ENCODE measurements around the gene IRX2.

IRX2 gene

DNA sequence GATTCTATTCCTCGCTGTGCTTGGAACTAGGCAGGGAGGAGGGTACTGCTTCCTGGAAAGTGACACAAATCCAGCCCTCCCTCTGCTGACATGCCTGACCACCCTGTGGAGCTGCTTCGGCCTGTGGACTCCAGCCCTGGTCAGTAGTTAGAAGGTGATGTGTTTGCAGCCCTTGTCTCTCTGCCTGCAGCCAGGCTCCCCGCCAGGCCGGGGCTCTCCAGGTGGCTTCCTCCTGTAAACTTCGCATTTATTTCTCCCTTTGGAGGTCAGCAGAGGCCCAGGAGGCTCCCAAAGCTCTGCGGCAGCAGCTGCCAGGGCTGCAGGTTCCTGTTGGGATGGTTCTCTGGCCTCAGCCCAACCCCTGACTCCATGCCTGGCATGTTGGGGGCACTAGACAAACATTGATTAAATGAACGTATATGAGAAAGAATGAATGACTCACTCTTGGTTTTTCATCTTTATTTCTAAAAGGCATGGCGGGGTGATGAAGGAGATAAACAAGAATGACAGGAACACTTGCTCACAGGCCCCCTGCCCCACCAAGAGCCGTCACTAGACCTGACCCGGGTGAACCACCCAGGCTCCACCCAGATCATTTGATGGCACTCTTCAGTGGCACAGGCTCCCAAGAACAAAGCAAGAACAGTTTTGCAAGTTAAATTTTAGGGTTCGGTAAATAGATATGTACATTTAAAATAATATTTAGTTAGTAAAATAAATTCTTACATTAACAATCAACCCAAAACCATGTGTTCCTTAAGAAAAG is 8.4 kb upstream of the IRX2 start:
- Mint-ChIP-seq H3K27me3 (peaks cover 50% of the 10 kb centered on the region), H3K36me3 (ENCODE audit: low read depth) (peaks cover 4% of the 10 kb centered on the region), H3K27ac (no peak overlapping the region), H3K4me1 (ENCODE audit: low read depth) (peaks cover 13% of the 10 kb centered on the region), H3K4me3 (no peak overlapping the region), H3K9me3 (no peaks in the 10 kb centered on the region)

DNA sequence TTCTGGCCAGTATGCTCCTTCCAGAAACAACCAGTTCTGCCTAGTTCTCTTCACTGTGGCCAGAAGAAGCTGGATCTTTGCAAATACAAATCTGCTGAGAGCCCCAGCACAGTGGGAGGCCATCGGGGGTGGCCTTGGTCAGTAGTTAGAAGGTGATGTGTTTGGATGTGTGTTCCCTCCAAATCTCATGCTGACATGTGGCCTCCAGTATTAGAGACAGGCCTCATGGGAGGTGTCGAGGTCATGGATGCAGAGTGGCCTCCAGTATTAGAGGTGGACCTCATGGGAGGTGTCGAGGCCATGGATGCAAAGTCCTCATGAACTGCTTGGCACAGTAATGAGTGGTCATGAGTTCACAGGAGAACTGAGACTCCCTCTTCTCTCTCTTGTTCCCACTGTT is 7.6 kb upstream of the IRX2 start:
- no peaks in the 10 kb centered on the region for H3K9me3 Mint-ChIP-seq
- no peak overlapping the region for H3K4me3 Mint-ChIP-seq
- no peak overlapping the region for H3K27ac Mint-ChIP-seq
- peaks cover 16% of the 10 kb centered on the region for H3K4me1 Mint-ChIP-seq (ENCODE audit: low read depth)
- peaks cover 4% of the 10 kb centered on the region for H3K36me3 Mint-ChIP-seq (ENCODE audit: low read depth)
- H3K27me3 Mint-ChIP-seq = peaks cover 53% of the 10 kb centered on the region

DNA sequence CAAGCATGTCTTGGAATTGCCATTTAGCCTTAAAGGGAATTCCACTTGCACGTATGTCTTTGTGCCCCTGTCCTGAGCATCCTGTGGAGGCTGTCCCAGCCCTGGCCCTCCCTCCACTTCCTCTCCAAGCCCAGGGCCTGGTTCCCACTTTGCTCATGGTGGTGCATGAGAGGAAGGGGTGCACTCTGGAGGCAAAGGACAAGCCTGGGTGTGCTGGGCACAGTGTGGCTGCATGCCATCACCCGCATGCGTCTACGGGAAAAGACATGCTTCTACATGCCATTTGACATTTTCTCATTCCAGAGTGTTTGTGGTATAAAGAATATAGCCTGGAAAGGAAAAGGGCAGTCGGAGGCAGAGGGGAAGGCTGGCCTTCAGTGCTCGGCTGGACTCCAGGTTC is 7.2 kb upstream of the IRX2 start:
- Mint-ChIP-seq H3K36me3 (ENCODE audit: low read depth) (peaks cover 4% of the 10 kb centered on the region), H3K27ac (no peak overlapping the region), H3K9me3 (no peaks in the 10 kb centered on the region), H3K27me3 (peaks cover 56% of the 10 kb centered on the region), H3K4me3 (no peak overlapping the region), H3K4me1 (ENCODE audit: low read depth) (peaks cover 18% of the 10 kb centered on the region)

DNA sequence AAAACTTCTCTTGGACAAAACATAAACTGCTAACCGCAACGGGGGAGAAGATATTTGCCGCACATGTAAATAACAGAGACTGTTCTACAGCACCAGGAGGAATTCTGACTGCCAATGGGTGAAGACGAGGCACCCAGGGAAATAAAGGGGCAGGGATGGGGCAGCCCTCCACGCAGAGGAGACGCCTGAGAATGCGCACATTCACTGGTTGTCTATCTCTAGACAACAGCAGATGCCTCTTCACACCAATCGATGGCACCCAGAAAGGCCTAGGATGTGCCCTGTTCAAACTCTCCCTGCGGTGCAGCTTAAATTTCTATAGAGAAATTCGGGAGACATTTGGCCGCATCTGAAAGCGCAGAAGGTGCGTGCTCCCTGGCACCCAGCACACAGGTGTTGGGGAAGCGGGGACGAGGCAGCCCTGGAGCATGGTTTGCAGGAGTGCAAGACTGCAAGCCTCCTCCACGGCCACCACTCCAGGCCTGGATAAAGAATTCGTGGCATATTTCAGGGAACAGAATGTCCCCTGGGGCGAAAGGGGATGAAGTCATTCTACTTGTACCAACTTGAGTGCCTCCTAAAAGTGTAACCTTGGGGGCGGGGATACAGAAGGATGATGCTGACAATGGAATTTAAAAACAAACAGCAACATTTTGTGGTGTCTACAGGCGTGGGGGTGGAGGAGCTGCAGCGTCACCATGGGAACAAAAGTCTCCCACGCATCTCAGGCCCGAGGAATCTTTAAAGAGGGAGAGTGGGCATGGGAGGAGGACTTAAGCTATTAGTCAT is 6.3 kb upstream of the IRX2 start:
- H3K36me3 Mint-ChIP-seq (ENCODE audit: low read depth) = peaks cover 4% of the 10 kb centered on the region
- no peak overlapping the region for H3K4me3 Mint-ChIP-seq
- peaks cover 18% of the 10 kb centered on the region for H3K4me1 Mint-ChIP-seq (ENCODE audit: low read depth)
- peaks cover 62% of the 10 kb centered on the region for H3K27me3 Mint-ChIP-seq
- H3K9me3 Mint-ChIP-seq = no peaks in the 10 kb centered on the region
- no peak overlapping the region for H3K27ac Mint-ChIP-seq

DNA sequence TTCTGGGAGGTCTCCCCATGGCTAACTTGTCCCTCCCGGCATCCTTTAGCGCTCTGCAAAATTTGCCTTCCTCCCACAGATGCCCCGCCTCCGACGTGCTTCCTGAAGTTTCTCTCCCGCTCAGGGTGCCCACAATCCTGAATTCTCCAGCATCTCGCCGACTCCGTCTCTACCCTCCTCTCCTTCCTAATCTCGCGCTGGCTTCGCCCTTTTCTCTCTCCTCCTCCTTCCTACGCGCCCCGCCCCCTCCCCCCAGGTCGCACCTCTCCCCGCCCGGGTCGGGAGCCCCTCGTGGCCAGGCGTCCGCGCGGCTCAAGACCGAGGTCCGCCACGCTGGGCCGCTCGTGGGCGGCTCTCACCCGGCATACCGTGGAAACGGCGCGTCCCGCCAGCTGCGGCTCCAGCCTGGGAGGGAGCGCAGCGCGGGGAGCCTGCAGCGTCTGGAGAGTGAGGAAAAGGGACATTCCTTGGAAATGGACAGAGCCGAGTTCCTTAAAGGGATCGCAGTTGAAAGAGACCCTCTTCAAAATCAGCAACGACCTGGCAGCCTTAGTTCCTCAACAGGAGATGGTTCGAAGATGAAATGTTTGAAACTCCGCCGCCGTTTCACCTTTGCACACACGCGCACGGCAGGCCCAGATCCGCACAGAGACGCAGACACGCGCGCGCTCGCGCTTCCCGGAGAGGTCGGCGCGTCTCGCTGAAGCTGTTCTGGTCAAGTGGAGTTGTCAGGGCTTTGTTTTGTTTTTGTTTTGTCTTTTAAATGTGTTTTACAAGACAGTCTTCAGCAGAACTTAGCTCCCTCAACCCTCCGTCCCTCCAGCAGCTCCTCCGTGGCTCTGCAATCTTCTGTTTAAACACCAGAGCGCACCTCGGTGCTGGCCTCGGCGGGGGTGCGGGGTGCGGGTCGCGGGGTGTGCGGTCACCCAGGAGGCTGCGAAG is 5.0 kb upstream of the IRX2 start:
- no peaks in the 10 kb centered on the region for H3K9me3 Mint-ChIP-seq
- peaks cover 64% of the 10 kb centered on the region for H3K27me3 Mint-ChIP-seq
- H3K36me3 Mint-ChIP-seq (ENCODE audit: low read depth) = peaks cover 4% of the 10 kb centered on the region
- H3K4me3 Mint-ChIP-seq = peak overlapping the region; percentile 57
- H3K4me1 Mint-ChIP-seq (ENCODE audit: low read depth) = peaks cover 18% of the 10 kb centered on the region
- H3K27ac Mint-ChIP-seq = peak overlapping the region; percentile 45

DNA sequence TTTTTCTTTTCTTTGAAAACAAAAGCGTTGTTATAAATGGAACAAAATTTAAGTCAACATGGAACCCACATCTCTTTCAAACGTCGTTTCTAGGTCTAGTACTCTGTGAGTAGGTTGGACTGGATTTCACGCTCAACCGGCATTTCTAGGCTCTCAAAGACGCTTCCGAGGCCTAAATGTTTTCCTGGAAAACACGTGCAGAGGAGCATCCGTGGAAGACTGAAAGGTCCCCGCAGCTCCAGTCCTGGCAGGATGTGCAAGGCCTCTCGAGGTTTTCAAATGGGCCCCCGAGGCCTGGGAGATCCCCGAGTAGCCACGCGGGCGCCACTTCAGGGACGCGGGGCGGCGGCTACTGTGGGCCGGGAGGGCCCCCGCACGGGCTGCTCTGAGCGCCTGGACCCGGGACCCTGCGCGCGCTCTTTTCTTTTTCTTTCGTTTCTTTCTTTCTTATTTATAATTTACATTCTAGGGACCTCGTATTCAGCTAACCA is 4.2 kb upstream of the IRX2 start:
- no peaks in the 10 kb centered on the region for H3K9me3 Mint-ChIP-seq
- peak overlapping the region; percentile 45 for H3K27ac Mint-ChIP-seq
- H3K4me1 Mint-ChIP-seq (ENCODE audit: low read depth) = peaks cover 18% of the 10 kb centered on the region
- H3K27me3 Mint-ChIP-seq = peaks cover 57% of the 10 kb centered on the region
- H3K4me3 Mint-ChIP-seq = peak overlapping the region; percentile 57
- peaks cover 4% of the 10 kb centered on the region for H3K36me3 Mint-ChIP-seq (ENCODE audit: low read depth)

DNA sequence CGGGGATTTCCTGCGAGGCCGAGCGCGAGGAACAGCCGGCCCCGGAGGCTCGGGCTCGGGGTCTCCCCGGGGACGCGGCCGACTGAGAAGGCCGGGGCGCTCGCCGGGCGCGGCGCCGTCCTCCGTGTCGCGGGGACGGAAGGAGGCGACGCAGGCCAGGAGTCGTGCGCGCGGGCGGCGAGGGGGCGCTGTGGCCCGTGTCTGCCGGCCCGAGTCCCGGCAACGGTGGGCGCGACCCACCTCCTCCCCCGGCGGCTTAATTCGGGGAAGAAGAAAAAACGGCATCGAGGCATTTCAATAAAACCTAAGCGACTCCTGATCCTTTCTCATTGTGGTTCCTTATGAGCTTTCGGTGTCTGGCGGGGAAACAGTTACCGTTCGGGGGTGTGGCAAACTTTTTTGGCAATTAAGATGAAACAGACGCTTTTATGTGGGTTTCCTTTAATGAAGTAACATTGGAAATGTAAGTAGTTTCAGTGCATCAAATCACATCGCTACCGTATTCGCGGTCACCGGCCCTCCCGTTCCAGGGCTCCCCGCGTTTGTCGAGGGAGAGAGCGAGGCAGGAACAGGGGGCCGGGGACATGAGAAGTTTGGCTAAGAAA is 3.7 kb upstream of the IRX2 start:
- H3K36me3 Mint-ChIP-seq (ENCODE audit: low read depth) = peaks cover 4% of the 10 kb centered on the region
- peaks cover 18% of the 10 kb centered on the region for H3K4me1 Mint-ChIP-seq (ENCODE audit: low read depth)
- H3K9me3 Mint-ChIP-seq = no peaks in the 10 kb centered on the region
- no peak overlapping the region for H3K27ac Mint-ChIP-seq
- H3K27me3 Mint-ChIP-seq = peaks cover 53% of the 10 kb centered on the region
- H3K4me3 Mint-ChIP-seq = no peak overlapping the region

DNA sequence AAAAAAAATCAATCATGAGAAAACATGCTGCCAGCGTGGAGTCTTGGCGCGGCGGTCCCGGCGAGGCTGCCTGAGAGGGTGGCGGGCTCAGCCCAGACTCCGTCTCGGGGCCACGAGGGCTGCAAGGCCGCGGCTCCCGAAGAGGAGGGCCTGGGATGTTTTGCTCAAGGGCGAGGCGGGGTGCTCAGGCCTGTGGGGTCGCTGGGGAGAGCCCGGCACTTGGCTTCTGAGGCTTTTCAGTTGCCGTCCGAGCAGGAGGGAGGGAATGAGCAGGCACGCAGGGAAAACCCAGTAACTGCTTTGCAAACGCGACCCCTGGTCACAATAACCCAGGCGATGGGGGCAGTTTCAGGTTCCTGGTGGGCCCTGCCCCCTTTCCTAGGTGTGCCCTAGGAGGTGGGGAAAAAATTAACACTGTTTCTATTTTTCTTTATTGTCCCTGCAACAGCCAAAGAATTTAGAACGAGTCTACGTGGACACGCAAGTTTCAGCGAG is 3.2 kb upstream of the IRX2 start:
- Mint-ChIP-seq H3K9me3 (no peaks in the 10 kb centered on the region), H3K27ac (no peak overlapping the region), H3K4me1 (ENCODE audit: low read depth) (peaks cover 18% of the 10 kb centered on the region), H3K36me3 (ENCODE audit: low read depth) (peaks cover 7% of the 10 kb centered on the region), H3K4me3 (no peak overlapping the region), H3K27me3 (peaks cover 59% of the 10 kb centered on the region)

DNA sequence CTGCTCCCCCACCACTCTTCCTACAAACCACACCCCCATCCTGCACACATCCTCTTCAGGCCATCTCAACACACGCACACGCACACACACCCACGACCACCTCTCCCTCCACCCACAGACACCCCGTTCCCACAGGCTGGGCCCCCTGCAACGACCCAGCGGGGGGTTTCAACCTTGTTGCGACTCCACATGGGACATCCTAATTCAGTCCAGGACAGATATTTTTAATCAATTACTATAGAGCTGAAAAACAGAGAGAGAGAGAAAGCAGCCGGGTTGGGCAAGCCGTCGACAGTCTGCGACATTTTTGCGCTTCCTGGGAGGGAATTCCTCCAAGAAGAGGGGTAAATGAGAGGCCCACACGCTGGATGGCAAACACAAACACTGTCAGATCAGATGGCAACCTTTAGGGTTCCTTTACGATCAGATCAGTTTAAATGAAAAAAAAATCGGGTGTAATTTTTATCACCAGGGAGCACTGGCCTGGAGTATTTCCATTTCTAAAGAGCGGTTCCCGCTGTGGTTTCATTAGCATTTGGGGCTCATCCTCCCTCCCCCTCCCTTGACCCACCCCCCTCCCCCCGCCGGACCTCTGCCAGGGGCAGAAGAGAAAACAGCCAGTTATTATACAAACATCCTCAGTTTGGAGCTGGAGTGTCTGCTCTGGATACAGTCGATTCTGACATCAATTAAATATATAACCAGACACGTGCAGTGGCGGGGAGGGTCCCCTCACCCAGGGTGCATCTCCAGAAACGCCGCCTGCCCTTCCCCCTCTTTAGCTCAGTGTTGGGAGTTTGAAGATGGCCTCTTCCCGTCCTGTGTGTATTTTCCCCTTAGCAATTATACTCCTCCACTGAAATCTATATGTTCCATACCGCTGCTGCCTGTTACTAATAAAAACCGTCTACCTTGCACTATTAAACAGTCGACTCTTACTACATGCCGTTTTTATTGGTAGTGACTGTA is 2.3 kb upstream of the IRX2 start:
- H3K36me3 Mint-ChIP-seq (ENCODE audit: low read depth) = peaks cover 7% of the 10 kb centered on the region
- peaks cover 63% of the 10 kb centered on the region for H3K27me3 Mint-ChIP-seq
- H3K4me1 Mint-ChIP-seq (ENCODE audit: low read depth) = peaks cover 22% of the 10 kb centered on the region
- no peak overlapping the region for H3K4me3 Mint-ChIP-seq
- no peak overlapping the region for H3K27ac Mint-ChIP-seq
- H3K9me3 Mint-ChIP-seq = no peaks in the 10 kb centered on the region

DNA sequence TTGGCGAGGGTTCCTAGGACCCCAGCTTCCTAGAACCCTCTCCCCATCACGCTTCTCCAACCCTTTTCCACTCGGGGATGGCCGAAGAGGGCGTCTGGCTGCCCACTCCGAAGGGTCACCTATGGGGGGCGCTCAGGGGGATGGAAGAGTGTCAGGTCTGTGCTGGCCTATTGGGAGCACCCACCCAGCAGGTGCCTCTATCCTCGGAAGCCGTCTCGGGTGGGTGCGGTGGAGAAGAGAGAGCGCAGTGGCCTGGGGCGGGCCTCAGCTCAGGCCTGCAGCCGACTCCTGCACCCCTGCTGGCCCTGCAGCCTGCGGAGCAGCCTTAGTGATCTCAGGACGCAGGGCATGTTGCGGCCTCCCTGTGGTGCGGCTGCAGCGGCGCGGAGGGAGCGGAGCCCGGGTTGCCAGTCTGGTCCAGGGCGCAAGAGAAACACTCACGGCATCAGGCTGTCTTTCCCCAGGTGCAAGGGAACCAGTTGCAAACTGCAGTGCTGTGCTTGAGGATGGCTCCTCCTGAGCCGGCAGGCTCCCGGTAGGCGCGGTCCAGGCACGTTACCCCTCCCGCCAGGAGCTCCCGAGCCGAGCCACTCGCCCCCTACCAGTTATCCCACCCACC is 1.5 kb upstream of the IRX2 start:
- peaks cover 57% of the 10 kb centered on the region for H3K27me3 Mint-ChIP-seq
- H3K4me1 Mint-ChIP-seq (ENCODE audit: low read depth) = peaks cover 22% of the 10 kb centered on the region
- H3K36me3 Mint-ChIP-seq (ENCODE audit: low read depth) = peaks cover 7% of the 10 kb centered on the region
- H3K4me3 Mint-ChIP-seq = no peak overlapping the region
- H3K27ac Mint-ChIP-seq = no peak overlapping the region
- no peaks in the 10 kb centered on the region for H3K9me3 Mint-ChIP-seq

DNA sequence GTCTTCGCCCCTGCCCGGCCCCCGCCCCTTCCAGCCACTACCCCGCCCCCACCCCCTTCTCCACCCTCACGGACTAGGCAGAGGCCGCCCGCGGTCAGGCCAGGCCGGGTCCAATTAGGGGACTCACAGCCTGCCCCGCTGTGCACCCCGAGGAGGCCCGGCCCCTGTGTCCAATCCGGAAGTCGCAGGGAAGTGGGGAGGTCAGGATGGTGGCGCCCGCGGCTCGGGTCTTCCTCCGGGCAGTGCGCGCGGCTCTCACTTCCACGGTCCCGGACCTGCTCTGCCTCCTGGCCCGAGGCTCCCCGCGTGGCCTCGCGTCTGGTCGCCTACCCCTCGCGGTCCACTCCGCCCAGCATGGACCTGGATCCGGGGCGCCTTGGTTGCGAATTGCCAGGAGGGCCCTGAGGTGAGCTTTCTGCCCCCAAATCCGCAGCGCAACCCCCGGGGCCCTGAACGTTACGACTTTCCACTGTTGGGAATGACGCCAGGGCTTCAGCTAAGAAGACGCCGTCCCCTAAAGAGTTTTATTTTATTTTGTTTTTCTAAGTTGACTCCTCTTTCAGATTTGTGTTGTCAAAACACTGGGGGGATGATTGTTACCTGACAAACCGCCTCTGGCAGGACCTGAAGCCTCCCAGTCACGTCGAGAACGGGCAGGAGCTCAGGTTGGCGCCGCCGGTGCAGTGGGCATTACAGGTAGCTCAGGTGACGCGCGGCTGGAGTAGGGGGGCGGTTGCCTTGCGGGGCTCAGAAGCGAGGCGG is 763 bp upstream of the IRX2 start:
- Mint-ChIP-seq H3K27me3 (peaks cover 57% of the 10 kb centered on the region), H3K4me3 (no peak overlapping the region), H3K27ac (no peak overlapping the region), H3K4me1 (ENCODE audit: low read depth) (peaks cover 22% of the 10 kb centered on the region), H3K36me3 (ENCODE audit: low read depth) (peaks cover 7% of the 10 kb centered on the region), H3K9me3 (no peaks in the 10 kb centered on the region)

DNA sequence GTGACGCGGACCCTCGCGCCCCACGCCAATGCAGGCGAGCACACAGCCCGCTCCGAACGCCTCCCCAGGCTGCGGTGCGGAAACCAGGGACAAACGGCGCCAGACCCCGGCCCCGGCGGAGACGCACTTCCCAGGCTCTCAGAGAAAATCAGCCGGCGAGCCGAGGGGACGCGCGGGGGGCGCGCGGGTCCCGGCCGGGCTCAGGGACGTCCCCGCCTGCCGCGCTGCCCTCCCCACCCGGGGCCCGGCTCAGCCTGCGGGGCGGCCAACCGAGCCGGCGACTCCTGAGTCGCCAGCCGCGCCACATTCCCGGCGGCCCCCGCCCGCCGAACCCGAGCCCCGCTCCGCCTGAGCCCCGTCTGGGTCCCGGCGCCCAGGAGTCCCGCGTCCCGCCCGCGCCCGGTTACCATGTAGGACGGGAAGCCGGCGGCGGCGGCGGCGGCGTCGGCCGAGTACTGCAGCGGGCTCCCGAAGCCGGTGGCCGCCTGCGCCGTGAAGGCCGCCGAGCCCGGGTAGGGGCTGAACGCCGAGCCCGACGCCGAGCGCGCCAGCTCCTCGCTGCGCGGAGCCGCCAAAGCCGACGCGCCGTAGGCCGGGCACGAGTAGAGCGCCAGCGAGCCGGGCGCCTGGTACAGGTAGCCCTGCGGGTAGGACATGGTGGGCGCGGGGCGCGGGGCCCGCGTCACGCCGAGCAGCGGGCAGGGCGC is 566 bp downstream of the IRX2 start:
- no peaks in the 10 kb centered on the region for H3K9me3 Mint-ChIP-seq
- peaks cover 3% of the 10 kb centered on the region for H3K36me3 Mint-ChIP-seq (ENCODE audit: low read depth)
- peaks cover 58% of the 10 kb centered on the region for H3K27me3 Mint-ChIP-seq
- H3K4me3 Mint-ChIP-seq = no peak overlapping the region
- H3K4me1 Mint-ChIP-seq (ENCODE audit: low read depth) = peaks cover 15% of the 10 kb centered on the region
- H3K27ac Mint-ChIP-seq = no peak overlapping the region

All from stimulated activated naive CD8-positive, alpha-beta T cell treated with anti-CD3 and anti-CD28 coated beads, Interleukin-15, Interleukin-2, amounts not matched to agents 100 ng/mL and 50 ng/mL, for 24 hours (primary cell).